ENCODE data around the gene DCC.

DCC gene

DNA sequence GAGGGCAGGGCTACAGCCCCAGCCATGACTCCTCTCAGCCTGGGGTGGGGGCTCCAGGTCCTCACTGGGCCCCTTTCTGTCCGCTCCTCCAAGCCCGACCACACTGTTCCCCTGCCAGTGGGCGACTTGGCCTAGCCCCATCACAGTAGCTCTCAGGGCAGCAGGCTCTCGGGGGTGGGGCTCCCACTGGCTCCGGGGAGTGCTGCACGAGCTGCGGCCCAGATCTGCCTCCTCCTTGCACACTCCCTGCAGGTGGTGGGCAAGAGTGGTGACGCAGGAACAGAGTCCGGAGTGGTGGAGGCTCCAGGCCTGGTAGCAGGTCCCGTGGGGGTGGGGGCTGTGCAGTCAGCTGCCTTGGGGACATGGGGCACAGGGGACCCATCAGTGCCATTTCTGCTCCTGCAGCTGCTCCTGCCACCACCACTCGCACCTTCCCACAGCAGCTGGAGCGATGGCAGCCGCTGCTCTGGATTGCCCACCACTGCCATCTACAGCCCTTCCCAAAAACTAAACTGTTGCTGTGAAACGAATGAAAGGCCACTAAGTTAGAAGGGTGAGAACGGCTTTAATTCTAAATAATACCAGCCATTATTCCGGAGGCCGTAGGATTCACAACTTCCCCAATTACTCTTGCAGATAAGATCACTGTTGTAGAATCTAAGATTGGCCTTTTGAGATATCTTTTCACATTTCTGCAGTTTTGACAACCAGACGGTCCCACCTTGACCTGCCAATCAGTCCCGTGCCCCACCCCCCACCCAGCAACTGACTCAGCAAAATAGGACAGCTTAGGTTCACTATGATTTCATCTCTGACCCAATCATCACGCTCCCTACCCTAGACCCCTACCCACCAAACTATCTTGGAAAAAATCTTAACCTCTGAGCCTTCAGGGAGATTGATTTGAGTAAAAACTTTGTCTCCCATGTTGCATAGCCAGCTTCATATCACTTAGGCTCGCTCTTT is 530.2 kb downstream of the DCC start:
- DNase-seq (ENCODE audit: extremely low read depth, insufficient read length) = no peak
- no peaks in the 10 kb centered on the region for H3K36me3 ChIP-seq (ENCODE audit: control insufficient read depth, insufficient read depth, low read length)
- TF ChIP-seq, protein P1, sequence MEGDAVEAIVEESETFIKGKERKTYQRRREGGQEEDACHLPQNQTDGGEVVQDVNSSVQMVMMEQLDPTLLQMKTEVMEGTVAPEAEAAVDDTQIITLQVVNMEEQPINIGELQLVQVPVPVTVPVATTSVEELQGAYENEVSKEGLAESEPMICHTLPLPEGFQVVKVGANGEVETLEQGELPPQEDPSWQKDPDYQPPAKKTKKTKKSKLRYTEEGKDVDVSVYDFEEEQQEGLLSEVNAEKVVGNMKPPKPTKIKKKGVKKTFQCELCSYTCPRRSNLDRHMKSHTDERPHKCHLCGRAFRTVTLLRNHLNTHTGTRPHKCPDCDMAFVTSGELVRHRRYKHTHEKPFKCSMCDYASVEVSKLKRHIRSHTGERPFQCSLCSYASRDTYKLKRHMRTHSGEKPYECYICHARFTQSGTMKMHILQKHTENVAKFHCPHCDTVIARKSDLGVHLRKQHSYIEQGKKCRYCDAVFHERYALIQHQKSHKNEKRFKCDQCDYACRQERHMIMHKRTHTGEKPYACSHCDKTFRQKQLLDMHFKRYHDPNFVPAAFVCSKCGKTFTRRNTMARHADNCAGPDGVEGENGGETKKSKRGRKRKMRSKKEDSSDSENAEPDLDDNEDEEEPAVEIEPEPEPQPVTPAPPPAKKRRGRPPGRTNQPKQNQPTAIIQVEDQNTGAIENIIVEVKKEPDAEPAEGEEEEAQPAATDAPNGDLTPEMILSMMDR (IDR thresholded peaks at IDR 0.05; ENCODE audit: insufficient read depth, low read length, poor library complexity, severe bottlenecking) = no peak
- no peaks in the 10 kb centered on the region for H3K27me3 ChIP-seq (replicated peaks; ENCODE audit: control insufficient read depth, insufficient read depth, low read length)
- H3K4me3 ChIP-seq (replicated peaks; ENCODE audit: low read depth, low read length) = no peak overlapping the region

DNA sequence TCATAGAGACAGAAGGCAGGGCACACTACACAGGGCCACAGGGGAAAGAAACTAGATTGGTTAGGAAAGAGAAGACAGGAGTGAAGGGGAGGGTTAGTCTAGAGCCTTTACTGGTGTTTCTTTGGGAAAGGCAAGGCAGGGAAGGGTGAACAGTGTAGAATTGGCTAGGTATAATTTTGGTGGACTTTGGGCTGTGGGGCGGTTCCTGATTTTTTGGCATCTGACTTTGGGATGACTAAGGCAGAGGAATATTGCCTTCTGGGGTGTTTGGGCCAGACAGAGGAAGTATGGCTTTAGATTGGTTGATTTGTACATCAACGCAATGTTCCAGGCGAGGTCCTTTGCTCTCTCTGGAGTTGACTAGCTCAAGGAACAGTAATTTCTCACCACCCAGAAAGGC is 534.8 kb downstream of the DCC start:
- no peaks in the 10 kb centered on the region for H3K27me3 ChIP-seq (replicated peaks; ENCODE audit: control insufficient read depth, insufficient read depth, low read length)
- no peaks in the 10 kb centered on the region for H3K36me3 ChIP-seq (ENCODE audit: control insufficient read depth, insufficient read depth, low read length)
- no peak for DNase-seq (ENCODE audit: extremely low read depth, insufficient read length)
- TF ChIP-seq, protein P1 (IDR thresholded peaks at IDR 0.05; ENCODE audit: insufficient read depth, low read length, poor library complexity, severe bottlenecking) = no peak
- H3K4me3 ChIP-seq (replicated peaks; ENCODE audit: low read depth, low read length) = no peak overlapping the region

DNA sequence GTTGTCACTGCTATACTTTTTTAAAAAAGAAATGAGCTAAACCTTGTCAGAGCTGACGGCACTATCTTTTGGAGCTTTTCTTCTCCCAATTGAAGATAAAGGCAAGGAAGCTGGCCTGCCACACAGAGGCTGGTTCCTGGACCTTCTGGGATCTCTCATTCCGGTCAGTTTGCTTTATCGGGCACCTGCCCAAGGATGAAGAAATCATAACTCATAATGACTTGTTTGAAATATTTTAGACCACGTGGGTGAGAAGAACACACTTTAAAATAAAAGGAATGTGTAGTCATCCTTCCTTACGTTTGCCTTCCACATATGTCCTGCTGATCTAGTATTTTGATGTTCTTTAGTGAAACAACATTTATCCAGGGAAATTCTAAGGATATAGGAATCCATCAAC is 535.7 kb downstream of the DCC start:
- TF ChIP-seq, protein P1 (IDR thresholded peaks at IDR 0.05; ENCODE audit: insufficient read depth, low read length, poor library complexity, severe bottlenecking) = no peak
- Histone ChIP-seq H3K4me3 (replicated peaks; ENCODE audit: low read depth, low read length) (no peak overlapping the region), H3K27me3 (replicated peaks; ENCODE audit: control insufficient read depth, insufficient read depth, low read length) (no peaks in the 10 kb centered on the region), H3K36me3 (ENCODE audit: control insufficient read depth, insufficient read depth, low read length) (no peaks in the 10 kb centered on the region)
- DNase-seq (ENCODE audit: extremely low read depth, insufficient read length) = no peak

- Histone ChIP-seq H3K27me3 (replicated peaks; ENCODE audit: control insufficient read depth, insufficient read depth, low read length) (no peaks in the 10 kb centered on the region), H3K36me3 (ENCODE audit: control insufficient read depth, insufficient read depth, low read length) (no peaks in the 10 kb centered on the region), H3K4me3 (replicated peaks; ENCODE audit: low read depth, low read length) (no peak overlapping the region)
- TF ChIP-seq, protein P1 (IDR thresholded peaks at IDR 0.05; ENCODE audit: insufficient read depth, low read length, poor library complexity, severe bottlenecking) = no peak
- no peak for DNase-seq (ENCODE audit: extremely low read depth, insufficient read length)
Measured at GRCh38 chr18:52888014-52888413, 548.0 kb downstream of the DCC start.

DNA sequence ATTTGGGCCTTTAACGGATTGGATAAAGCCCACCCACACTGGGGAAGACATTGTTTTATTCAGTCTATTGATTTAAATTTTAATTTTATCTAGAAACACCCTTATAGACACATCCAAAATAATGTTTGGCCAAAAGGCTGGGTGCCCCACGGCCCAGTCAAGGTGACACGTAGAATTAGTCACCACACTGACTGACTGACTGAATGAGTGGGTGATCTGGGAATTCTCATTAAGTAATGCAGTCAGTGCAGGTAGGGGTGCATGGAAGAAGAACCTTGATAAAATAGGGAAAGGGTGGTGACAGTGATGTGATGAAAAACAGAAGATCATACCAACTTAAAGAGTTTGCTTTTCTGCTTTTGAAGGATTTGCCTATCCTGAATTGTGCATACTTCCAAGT is 554.8 kb downstream of the DCC start:
- TF ChIP-seq, protein P1 (IDR thresholded peaks at IDR 0.05; ENCODE audit: insufficient read depth, low read length, poor library complexity, severe bottlenecking) = no peak
- no peak overlapping the region for H3K4me3 ChIP-seq (replicated peaks; ENCODE audit: low read depth, low read length)
- no peaks in the 10 kb centered on the region for H3K36me3 ChIP-seq (ENCODE audit: control insufficient read depth, insufficient read depth, low read length)
- DNase-seq (ENCODE audit: extremely low read depth, insufficient read length) = no peak
- H3K27me3 ChIP-seq (replicated peaks; ENCODE audit: control insufficient read depth, insufficient read depth, low read length) = no peaks in the 10 kb centered on the region

Data from GM06990 (cell line).